NCI-H748 (cell line): ENCODE measurements around the gene CENPP.

Experiments
- DNase-seq: peaks from one replicate; lab custom pipeline; 2025; ENCODE audit not compliant: unreplicated experiment; lab: John Stamatoyannopoulos, UW

Gene CENPP

GRCh38 chr9:92503156-92503555 is 177.4 kb downstream of the CENPP start:
- DNase-seq, result no peak

GRCh38 chr9:92504881-92505280 is 179.1 kb downstream of the CENPP start:
- no peak for DNase-seq

GRCh38 chr9:92506184-92506857 is 180.6 kb downstream of the CENPP start:
- DNase-seq, result no peak

GRCh38 chr9:92507005-92507404 is 181.3 kb downstream of the CENPP start:
- DNase-seq, result no peak

- DNase-seq, result no peak
Measured at GRCh38 chr9:92507496-92507895, 181.7 kb downstream of the CENPP start.

GRCh38 chr9:92508018-92508820 is 182.5 kb downstream of the CENPP start:
- DNase-seq, result no peak

GRCh38 chr9:92509050-92509449 is 183.3 kb downstream of the CENPP start:
- DNase-seq, result no peak

- no peak for DNase-seq
Measured at GRCh38 chr9:92510747-92511146, 185.0 kb downstream of the CENPP start.

- DNase-seq, result no peak
Measured at GRCh38 chr9:92512622-92513021, 186.9 kb downstream of the CENPP start.

- DNase-seq, result no peak
Measured at GRCh38 chr9:92513349-92513748, 187.6 kb downstream of the CENPP start.

GRCh38 chr9:92514635-92515034 is 188.9 kb downstream of the CENPP start:
- no peak for DNase-seq

GRCh38 chr9:92516521-92516920 is 190.8 kb downstream of the CENPP start:
- DNase-seq, result no peak

GRCh38 chr9:92517046-92517445 is 191.3 kb downstream of the CENPP start:
- no peak for DNase-seq

- no peak for DNase-seq
Measured at GRCh38 chr9:92518199-92518598, 192.4 kb downstream of the CENPP start.

GRCh38 chr9:92520837-92521236 is 195.1 kb downstream of the CENPP start:
- DNase-seq, result no peak

GRCh38 chr9:92522983-92523970 is 197.5 kb downstream of the CENPP start:
- DNase-seq, result no peak

- no peak for DNase-seq
Measured at GRCh38 chr9:92524881-92525280, 199.1 kb downstream of the CENPP start.

- no peak for DNase-seq
Measured at GRCh38 chr9:92525306-92525705, 199.6 kb downstream of the CENPP start.

- DNase-seq, result no peak
Measured at GRCh38 chr9:92527291-92527828, 201.6 kb downstream of the CENPP start.

GRCh38 chr9:92527832-92528521 is 202.2 kb downstream of the CENPP start:
- DNase-seq, result no peak

- no peak for DNase-seq
Measured at GRCh38 chr9:92528522-92528849, 202.7 kb downstream of the CENPP start.
